GM12891 (cell line): ENCODE results near the gene PLAGL1.
"Not testable (repeated sequence)": the region's sequence is repeated elsewhere in the genome, so short reads cannot be mapped to it uniquely, and the experiment has no call there.

Experiments used
- POLR2A ChIP-seq: IDR thresholded peaks from 2 replicates; pipeline ENCODE4 v1.6.1; 2011; ENCODE audit warnings: low read depth, low read length, control low read depth
- POLR2AphosphoS5 ChIP-seq: IDR thresholded peaks from 2 replicates; pipeline ENCODE4 v1.6.1; 2011; ENCODE audit warnings: low read depth, low read length, control low read depth
- POU2F2 ChIP-seq: IDR thresholded peaks from 2 replicates; pipeline ENCODE4 v1.6.1; 2011; ENCODE audit warnings: low read depth, mild to moderate bottlenecking, control low read depth, low read length, moderate library complexity
- TAF1 ChIP-seq: IDR thresholded peaks from 2 replicates; pipeline ENCODE4 v1.6.1; 2011; ENCODE audit warnings: low read depth, low read length, control low read depth

DNA sequence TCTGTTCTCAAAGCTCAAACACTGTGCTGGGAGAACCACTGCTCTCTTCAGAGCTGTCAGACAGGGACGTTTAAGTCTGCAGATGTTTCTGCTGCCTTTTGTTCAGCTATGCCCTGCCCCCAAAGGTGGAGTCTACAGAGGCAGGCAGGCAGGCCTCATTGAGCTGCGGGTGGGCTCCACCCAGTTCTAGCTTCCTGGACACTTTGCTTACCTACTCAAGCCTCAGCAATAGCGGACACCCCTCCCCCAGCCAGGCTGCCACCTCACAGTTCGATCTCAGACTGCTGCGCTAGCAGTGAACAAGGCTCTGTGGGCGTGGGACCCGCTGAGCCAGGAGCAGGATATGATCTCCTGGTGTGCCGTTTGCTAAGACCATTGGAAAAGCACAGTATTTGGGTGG, 38.6 kb upstream of the PLAGL1 start:
- not testable (repeated sequence) for TF ChIP-seq POLR2A, POU2F2, TAF1, POLR2AphosphoS5
